ENCODE results near the gene ENTPD2.

ENTPD2 gene

DNA sequence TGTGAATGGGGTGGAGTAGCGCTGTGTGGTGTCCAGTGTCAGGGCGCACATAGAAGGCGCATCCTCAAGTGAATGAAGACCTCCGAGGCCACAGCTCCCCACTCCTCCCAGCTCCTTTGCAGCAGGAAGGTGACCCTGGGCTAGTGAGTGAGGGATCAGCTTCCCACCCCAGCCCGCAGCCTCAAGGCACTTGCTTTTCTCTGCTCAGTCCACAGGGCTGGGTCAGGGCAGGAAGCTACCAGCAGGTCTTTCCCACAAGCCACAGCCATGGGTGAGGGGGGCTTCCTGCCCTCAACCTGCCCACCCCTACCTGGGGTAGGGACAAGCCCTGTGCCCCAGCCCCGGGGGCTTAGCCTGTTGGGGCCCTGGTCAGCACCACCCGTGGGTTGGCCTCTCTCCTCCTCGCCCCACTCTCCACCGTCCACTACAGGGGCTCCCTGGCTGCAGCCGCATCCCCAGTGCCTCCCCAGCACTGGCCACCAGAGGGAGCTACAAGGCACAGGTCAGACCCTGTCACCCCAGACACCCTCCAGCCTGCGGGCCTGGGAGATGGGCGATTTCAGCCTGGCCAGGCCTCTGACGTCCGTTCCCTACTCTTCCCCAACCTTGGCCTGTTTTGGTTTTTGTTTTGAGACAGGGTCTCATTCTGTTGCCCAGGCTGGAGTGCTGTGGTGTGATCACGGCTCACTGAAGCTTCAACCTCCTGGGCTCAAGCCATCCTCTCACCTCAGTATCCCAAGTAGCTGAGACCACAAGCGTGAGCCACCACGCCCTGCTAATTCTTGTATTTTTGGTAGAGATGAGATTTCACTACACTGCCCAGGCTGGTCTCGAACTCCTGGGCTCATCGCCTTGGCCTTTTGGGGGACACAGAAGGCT lies 24.6 kb downstream of the ENTPD2 start:
- DNase-seq (ENCODE audit: low read depth) = no peak

GRCh38 chr9:137028263-137029057 lies 25.4 kb downstream of the ENTPD2 start:
- no peak for DNase-seq (ENCODE audit: low read depth)

DNA sequence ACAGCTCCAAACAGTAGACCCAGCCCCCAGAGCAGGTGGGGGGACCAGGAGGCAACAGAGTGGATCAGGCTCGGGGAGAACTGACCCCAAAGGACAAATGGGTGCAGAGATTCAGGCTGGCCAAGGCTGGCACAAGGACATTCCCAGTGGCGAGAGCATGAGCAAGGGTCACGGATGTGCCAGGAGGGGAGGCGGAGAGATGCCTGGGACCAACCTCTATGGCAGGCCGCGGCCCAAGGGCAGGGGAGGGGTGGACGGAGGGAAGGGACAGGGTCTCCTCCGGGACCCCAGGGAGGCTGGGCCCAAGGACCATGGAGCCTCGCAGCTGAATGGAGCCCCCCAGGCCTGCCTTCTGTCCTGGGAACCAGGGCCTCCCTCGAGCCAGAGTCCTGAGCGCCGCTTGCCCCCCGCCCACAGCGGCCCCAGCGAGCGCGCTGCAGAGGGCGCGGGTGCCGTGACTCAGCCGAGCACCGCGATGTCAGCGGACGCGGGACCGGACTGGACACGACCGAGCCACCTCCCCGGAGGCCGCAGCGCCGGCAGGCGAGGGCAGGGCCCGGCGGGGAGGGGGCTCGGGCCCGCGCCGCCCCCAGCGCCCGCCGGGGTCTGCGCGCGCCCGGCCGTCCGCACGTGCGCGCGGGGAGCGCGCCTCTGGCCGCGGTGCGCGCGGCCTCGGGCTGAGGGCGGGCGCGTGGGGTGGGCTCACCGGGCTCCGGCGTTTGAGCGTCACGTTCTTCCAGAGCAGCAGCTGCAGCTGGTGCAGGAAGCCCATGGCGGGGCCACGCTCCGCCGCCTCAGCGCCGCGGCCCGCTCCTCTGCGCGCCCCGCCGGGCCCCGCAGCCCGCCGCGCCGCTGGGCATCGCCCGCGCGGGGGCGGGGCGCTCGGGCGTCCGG lies 26.2 kb downstream of the ENTPD2 start, which contains the start of gene ABCA2:
Gene ABCA2 (minus strand): TSS at position 869 of the 894 bp plus-strand sequence. CDS start 97 bp downstream, at position 772.
- DNase-seq (ENCODE audit: low read depth) = no peak

- DNase-seq (ENCODE audit: low read depth) = no peak
Measured at GRCh38 chr9:137026828-137027227, 27.0 kb downstream of the ENTPD2 start.

GRCh38 chr9:137026384-137026783 lies 27.5 kb downstream of the ENTPD2 start:
- no peak for DNase-seq (ENCODE audit: low read depth)

DNA sequence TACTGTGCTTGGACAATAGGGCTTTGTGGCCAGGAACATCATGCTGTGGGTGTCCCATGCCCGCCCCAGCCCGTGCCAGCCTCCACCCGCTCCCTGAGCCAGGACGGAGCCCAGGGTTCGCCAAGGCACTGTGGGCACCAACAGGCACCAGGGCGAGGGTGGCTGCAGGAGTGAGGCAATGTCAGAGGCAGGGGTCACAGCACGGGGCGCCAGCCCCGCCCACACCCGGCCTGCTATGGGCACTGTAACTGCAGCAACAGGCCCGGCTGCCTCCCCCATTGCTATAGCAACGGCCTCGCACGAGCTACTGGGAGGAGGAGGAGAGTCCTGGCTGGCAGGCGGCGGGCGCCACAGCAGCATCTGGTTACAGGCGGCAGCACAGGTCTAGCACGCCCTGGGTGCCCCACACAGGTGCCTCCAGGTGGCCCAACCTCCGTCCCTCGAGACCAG lies 28.3 kb downstream of the ENTPD2 start:
- no peak for DNase-seq (ENCODE audit: low read depth)

DNA sequence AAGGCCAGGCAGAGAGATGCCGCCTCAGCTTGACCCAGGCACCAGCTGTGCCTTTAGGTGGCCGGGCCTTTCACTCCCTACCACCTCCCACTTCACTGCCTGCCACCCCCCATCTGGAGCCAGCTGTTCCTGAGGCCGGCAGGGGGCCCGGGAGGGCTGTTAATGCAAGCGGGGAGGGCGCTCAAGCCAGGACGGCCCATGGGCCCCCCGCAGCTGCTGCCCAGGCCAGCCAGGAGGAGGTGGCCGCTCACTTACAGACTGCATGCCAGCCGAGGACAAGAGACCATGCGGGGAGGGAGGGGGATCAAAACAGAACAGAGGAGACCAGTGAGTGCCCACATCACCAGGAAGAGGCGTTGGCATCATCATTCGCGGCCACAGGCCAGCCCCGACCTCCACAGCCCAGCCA lies 30.3 kb downstream of the ENTPD2 start:
- DNase-seq (ENCODE audit: low read depth) = no peak

DNA sequence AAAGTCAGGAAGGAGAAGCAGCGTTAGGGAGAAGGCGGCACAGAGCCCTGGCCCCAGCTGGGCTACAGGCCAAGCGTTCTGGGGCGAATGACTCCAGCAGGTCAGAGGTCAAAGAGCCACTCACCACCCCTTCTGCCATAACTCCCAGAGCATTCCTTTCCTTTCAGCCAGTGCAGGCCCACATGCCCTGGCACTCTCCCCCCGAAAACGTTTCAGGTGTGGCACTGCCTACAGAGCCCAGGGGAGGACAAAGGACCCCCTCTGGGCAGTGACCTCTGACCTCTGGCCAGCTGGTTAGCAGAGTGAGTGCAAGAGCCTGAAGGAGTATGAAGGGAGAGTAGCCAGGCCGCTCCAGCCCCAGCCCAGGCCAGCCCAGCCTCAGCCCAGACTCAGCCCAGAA lies 30.7 kb downstream of the ENTPD2 start:
- no peak for DNase-seq (ENCODE audit: low read depth)

- no peak for DNase-seq (ENCODE audit: low read depth)
Measured at GRCh38 chr9:137022662-137023008, 31.2 kb downstream of the ENTPD2 start.

GRCh38 chr9:137021979-137022661 lies 31.7 kb downstream of the ENTPD2 start:
- no peak for DNase-seq (ENCODE audit: low read depth)

- no peak for DNase-seq (ENCODE audit: low read depth)
Measured at GRCh38 chr9:137021568-137021978, 32.3 kb downstream of the ENTPD2 start.

DNA sequence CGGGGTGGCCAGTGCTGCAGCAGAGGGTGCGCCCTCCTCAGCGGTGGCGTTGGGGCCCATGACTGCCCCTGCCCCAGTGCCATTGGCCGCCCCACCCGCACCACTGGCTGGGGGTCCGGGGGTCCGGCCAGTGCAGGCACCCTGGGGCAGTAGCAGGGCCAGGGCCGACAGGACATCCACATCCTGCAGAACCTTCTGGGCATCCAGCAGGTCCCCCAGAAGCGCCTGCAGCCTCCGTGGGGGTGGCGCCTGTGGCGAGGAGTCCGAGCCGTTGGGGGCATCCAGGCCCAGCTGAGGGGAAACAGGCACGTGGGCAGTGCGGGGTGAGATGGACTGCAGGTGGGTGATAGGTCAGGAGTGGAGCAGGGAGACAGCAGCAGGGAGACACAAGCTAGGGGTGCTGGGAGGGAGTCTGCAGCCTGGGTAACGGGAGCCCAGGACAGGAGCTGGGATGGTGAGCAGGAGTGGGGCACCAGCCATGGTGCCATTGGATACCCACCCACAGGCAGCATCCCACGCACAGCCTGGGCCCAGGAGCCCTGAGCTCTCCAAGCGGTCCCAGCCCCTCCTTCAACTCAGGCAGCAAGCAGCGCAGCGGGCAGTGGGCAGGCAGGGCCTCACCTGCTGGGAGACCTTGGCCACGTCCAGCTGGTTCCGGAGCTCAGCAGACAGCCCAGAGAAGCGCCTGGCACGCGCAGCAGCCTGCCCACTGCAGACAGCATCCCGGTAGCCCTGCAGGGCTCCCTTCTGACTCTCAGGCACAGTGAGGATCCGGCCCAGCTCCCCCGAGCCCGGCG lies 32.9 kb downstream of the ENTPD2 start:
- DNase-seq (ENCODE audit: low read depth) = no peak

- no peak for DNase-seq (ENCODE audit: low read depth)
Measured at GRCh38 chr9:137019891-137020683, 33.8 kb downstream of the ENTPD2 start.

- DNase-seq (ENCODE audit: low read depth) = no peak
Measured at GRCh38 chr9:137018761-137019559, 34.9 kb downstream of the ENTPD2 start.

DNA sequence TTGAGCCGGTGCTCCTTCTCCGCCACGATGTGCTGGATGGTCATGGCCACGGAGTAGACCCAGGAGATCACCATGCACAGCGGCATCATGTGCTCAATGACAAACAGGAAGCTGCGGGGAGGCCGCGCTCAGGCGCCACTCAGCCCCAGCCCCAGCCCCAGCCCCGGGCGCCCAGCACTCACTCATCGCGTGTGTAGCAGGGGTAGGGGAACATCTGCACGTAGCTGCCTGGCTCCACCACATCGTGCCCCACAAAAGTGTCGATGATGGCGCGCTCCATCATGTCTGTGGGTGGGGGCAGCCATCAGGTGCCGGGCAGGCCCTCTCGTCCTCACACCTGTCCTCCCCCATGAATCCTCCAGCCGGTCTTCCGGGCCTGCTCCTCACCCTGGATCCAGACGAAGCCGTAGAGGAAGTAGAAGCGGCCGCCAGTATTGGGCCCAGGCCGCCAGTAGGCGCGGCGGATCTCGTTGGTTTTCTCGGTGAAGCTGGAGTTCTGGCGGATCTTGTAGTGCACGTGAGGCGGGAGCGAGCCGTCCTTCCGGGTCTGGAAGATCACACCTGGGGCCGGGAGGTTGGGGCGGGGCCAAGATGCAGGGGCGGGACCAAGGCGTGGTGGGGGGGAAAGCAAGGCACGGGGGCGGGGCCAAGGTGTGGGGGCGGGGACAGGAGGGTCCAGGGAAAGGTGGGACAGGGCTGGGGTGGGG lies 35.9 kb downstream of the ENTPD2 start:
- DNase-seq (ENCODE audit: low read depth) = no peak

- DNase-seq (ENCODE audit: low read depth) = no peak
Measured at GRCh38 chr9:137017071-137017470, 36.8 kb downstream of the ENTPD2 start.

DNA sequence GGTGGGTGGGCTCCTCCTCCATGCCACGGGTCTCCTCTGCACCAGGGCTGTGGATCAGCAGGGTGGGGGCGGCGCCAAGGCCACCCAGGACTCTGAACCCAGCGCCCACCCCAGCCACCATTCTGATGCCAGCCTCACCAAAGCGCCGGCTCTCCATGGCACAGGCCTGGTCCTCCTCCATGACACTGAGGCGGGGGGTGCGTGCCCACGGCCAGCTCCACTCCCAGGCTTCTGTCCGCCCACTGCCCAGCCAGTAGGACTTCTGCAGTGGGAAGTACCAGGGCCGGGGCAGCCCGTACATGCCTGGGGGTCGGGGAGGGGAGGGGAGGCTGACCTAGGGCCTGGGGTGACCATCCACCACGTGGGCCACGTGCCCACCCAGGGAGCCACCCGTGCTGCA lies 37.4 kb downstream of the ENTPD2 start:
- no peak for DNase-seq (ENCODE audit: low read depth)

DNA sequence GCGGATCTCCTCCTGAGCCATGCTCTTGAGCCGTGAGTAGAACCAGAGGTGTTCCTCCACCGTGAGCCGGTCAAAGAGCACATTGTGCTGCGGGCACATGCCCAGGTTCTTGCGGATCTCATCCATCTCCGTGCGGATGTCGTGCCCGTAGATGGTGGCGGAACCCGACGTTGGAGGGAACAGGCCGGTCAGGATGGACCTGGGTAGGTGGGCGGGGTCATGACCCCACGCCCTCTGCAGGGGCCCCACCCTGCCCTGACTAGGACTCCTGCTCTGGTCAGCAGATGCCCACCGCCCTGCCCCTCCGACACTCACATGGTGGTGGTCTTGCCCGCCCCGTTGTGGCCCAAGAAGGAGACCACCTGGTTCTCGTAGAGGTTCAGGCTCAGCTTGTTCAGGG lies 37.9 kb downstream of the ENTPD2 start:
- DNase-seq (ENCODE audit: low read depth) = no peak
